ENCODE measurements around the gene ANLN.
"Not testable (repeated sequence)": the region's sequence is repeated elsewhere in the genome, so short reads cannot be mapped to it uniquely, and the experiment has no call there.

The ANLN gene

GRCh38 chr7:36415144-36415543 is 25.5 kb downstream of the ANLN start:
- no peak for DNase-seq

DNA sequence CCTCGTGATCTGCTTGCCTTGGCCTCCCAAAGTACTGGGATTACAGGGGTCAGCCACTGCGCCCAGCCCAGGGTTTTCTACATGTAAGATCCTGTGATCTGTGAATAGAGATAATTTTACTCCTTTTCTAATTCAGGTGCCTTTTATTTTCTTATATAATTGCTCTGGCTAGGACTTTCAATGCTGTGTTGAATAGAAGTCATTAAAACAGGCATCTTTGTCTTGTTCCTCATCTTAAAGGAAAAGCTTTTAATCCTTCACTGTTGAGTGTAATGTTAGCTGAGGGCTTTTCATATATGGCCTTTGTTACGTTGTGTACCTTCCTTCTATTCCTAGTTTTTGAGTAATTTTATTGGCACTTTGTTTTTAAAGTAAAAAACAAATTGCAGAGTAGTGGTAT is 26.6 kb downstream of the ANLN start:
- DNase-seq, result no peak

DNA sequence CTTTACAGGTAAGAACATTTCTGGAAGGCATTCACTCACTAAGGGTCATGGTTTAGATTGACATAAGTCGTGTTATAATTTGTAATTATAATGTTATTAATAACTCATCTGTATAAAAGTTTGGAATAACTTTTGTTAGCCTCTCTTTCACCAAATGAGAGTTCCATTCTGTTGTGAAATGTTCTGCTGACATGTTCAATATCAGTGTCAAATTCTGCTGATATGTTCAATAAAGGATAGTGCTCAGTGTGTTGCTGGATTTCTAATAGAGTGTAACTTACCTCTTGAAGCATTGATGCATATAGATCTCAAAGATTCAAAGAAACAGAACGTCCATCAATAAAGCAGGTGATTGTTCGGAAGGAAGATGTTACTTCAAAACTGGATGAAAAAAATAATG is 30.6 kb downstream of the ANLN start:
- no peak for DNase-seq

- DNase-seq, result no peak
Observed at GRCh38 chr7:36422072-36422471, 32.4 kb downstream of the ANLN start.

GRCh38 chr7:36423633-36424032 is 34.0 kb downstream of the ANLN start:
- DNase-seq, result no peak

- DNase-seq, result no peak
Observed at GRCh38 chr7:36430186-36430585, 40.5 kb downstream of the ANLN start.

DNA sequence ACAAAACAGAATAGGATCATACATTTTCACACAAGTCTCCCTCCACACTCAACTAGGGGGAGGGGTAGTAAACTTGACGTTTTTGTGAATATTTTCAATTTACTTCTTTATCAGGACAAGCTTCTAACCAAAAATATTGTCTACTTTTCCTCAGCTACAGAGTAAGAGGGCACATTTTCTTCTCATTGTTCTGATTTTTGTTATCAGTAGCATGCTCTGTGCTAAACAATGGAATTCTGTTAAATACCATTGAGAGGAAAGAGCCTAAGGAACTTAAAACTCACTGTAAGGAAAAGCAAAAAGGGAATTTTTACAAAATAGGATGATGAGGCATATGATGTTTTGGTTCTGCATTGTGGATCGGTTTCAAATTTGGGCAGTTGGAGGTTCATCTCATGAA is 41.2 kb downstream of the ANLN start:
- DNase-seq, result no peak

GRCh38 chr7:36438211-36438610 is 48.5 kb downstream of the ANLN start:
- no peak for DNase-seq

DNA sequence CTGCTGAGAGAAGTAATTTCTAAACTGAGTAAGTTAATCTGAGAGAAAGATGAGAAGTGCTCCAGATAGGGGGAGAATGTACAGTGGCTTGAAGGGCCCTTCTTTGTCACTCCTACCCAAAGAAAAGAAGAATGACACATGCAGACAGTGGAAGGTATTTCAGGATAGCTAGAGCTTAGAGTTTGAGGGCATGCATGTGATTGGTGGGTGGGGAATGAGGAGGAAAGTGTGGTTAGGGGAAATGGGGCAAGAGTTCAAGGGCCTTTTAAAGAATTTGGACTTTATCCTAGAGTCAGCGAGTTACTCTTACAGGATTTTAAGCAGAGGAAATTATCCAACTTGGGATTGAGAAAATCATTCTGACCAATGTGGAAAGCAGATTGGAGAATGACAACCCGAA is 50.0 kb downstream of the ANLN start:
- no peak for DNase-seq

DNA sequence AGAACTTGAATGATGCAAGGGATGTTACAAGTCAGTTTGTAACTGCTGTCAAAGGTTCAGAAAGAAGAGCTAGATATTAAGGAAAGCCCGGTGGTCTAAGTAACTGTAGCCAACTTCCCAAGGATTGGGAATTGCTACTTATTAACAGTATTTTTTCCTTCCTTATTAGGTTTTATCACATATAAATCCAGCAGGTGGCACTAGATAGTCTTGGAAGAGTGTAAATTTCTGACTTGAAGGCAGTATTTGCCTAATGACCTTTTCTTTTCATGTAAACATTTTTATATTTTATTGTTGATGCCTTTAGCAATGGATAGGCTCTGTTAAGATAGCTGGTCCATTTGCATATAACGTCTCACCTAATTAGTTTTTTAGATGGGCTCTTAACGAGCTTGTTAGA is 51.2 kb downstream of the ANLN start:
- DNase-seq, result no peak

- no peak for DNase-seq
Observed at GRCh38 chr7:36441344-36442022, 51.8 kb downstream of the ANLN start.

DNA sequence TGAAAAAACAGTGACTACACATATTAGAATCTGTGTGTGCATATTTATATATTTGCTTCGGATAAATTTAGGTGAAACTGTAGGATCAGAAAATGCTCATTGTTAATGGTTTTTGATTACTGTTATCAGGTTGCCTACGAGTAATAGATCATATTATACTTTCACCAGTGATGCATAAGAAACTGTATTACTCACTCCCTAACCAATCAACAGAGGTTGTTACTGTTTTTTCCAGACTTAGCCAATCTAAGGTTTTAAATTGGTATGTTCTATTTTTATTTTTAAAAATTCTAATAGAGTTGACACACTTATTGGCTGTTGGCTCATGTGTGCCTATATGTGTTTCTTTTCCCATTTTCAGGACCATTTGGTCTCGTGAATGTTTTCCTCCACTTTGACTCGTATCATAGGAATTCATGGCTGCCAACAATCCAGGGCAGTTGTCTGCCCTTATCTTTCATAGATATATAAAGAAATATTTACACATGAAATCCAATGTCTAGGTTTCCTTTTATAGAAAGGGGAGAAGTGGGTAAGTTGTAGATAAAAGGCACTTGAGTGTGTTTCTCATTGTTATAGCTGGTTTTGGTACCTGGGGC is 59.2 kb downstream of the ANLN start:
- no peak for DNase-seq

- DNase-seq, result no peak
Observed at GRCh38 chr7:36449685-36450084, 60.0 kb downstream of the ANLN start.

DNA sequence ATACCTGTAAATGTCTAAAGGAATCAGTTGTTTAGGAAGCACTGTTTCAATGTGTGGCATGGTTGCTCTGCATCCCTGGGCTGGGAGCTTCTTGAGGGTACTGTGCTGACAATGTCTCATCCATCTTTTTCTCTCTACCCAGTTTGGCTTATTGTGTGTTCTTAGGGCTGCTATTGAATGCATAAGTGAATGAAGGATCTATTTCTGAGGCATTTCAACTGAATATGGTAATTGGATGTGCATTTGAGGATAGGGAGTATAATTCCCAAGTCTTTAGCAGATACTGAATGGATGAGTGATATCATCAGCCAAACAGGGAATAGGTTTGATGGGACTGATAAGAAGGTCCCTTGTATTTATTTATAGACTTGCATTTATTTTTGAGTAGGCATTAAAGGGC is 64.1 kb downstream of the ANLN start:
- no peak for DNase-seq

GRCh38 chr7:36455646-36456045 is 66.0 kb downstream of the ANLN start:
- DNase-seq, result no peak

- no peak for DNase-seq
Observed at GRCh38 chr7:36456138-36456537, 66.5 kb downstream of the ANLN start.

- DNase-seq, result no peak
Observed at GRCh38 chr7:36456548-36456947, 66.9 kb downstream of the ANLN start.

DNA sequence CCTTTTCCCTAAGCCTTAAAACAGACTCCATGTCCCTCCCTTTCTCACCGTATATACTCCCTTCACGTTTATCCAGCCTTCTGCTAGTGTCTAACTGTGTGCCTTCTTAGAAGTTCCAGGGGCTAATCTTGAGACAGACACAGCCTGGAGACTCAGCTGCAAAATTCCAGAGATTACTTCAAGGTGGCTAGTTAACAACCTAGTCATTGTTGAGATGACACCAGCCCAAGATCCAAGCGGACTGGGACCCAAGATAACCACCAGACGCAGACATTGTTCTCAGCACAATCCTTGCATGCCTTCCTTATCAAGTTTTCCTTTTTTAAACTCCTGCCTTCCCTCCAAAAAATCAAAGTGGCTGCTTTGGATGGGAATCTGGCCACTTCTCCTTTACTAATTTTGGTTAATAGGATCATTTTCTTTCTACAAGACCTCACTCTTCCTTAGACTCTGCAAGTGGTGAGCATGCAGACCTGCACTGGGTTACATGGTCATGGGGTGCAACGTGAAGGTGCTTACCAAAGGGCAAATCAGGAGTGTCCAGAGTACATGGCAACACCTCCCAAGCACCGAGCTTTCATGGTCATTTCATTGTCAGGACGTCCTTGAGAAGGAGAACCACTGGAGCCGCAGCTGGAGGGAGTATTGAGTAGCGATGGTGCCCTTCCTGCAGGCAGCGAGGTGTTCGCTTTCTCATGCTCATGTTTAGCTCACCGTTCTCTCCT is 69.7 kb downstream of the ANLN start:
- DNase-seq, result no peak

DNA sequence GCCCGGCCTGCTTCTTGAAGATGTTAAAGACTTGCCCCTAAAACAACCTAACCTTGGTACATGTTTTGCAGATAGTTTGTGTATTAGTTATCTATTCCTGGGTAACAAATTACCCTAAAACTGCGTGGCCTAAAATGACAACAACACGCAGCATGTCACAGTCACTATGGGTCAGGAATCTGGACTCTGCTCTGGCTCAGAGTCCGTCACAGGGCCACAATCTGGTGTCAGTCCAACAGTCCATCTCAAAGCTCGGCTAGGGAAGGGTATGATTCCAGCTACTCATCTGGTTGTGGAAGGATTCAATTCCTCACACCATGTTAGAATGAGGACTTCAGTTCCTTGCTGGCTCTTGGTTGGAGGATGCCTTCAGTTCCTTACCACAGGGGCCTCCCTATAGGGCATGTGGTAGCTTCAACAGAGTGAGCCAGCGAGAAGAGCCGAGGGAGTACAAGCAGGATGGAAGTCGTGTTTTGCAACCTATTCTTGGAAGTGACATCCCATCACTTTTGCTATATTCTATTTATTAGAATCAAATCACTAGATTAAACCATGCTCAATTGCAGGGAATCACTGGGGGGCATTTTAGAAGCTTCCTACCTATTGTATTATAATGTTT is 71.3 kb downstream of the ANLN start:
- DNase-seq, result no peak

- DNase-seq, result no peak
Observed at GRCh38 chr7:36462551-36463137, 73.0 kb downstream of the ANLN start.

DNA sequence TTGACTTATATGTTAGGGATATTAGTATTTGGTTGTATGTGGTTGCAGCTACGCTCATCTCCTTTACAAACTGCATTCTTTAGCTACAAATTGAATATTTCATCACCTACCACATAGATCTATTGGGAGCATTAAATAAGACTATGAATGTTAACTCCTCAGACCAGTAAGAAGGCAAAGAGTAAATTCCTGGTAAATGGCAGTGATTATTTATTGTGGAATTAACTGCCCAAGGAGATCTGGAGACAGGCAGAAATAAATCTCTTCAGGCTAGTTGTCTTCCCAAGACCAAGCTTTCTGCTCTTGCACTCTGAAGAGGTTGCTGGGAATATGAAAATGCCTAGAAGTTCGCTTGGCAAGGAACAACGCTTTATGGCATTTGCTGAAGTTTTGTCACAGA is 74.6 kb downstream of the ANLN start:
- no peak for DNase-seq

- DNase-seq, result not testable (repeated sequence)
Observed at GRCh38 chr7:36466001-36466400, 76.3 kb downstream of the ANLN start.

GRCh38 chr7:36468370-36469101 is 78.9 kb downstream of the ANLN start:
- DNase-seq, result no peak
